Liver (tissue), 9 donors: ENCODE measurements around the gene PTPRN2. TPM values are rescaled to one million over a fixed set of nuclear protein-coding genes. Genes with fewer than 3 reads are reported as not detected.

Source experiments
- DNase-seq: peaks from one replicate; pipeline ENCODE4 v3.0.0-alpha.2; 2017; ENCODE audit warnings: low spot score
- H3K27ac ChIP-seq, 2 donors: one replicate each; pipeline ENCODE4 v1.7.0; 2013; ENCODE audit warnings: inconsistent platforms in 2 of 2, low read length in 2 of 2, control low read depth in 1 of 2, low read depth in 1 of 2, mild to moderate bottlenecking in 1 of 2
- H3K27me3 ChIP-seq, 4 donors: one replicate each; pipeline versions ENCODE4 v1.6.1 to v1.7.0; 2013; ENCODE audit warnings: low read length in 3 of 4, inconsistent platforms in 1 of 4, mild to moderate bottlenecking in 1 of 4, moderate library complexity in 1 of 4; ENCODE audit not compliant: control insufficient read depth in 4 of 4, insufficient read depth in 4 of 4
- H3K36me3 ChIP-seq, 4 donors: one replicate each; pipeline versions ENCODE4 v1.6.1 to v1.7.0; 2013; ENCODE audit warnings: low read length in 3 of 4, mild to moderate bottlenecking in 3 of 4, low read depth in 1 of 4, moderate library complexity in 1 of 4; ENCODE audit not compliant: control insufficient read depth in 4 of 4, insufficient read depth in 3 of 4
- H3K4me1 ChIP-seq, 4 donors: one replicate each; pipeline versions ENCODE4 v1.6.1 to v1.7.0; 2013; ENCODE audit warnings: low read length in 3 of 4, mild to moderate bottlenecking in 3 of 4, moderate library complexity in 1 of 4; ENCODE audit not compliant: control insufficient read depth in 4 of 4, insufficient read depth in 4 of 4
- H3K4me3 ChIP-seq, 3 donors: one replicate each; pipeline versions ENCODE4 v1.6.1 to v1.7.0; 2013; ENCODE audit warnings: low read length in 3 of 3, control low read depth in 1 of 3, low read depth in 1 of 3, mild to moderate bottlenecking in 1 of 3
- H3K9ac ChIP-seq, 2 donors: one replicate each; pipeline ENCODE4 v1.7.0; 2013; ENCODE audit warnings: low read length in 2 of 2, mild to moderate bottlenecking in 2 of 2, moderate library complexity in 2 of 2, control low read depth in 1 of 2, low read depth in 1 of 2
- H3K9me3 ChIP-seq, 4 donors: one replicate each; pipeline versions ENCODE4 v1.6.1 to v1.7.0; 2013; ENCODE audit warnings: low read length in 3 of 4; ENCODE audit not compliant: control insufficient read depth in 4 of 4
- ATF3 ChIP-seq: IDR thresholded peaks from 2 replicates; pipeline ENCODE4 v1.6.1; 2016; ENCODE audit warnings: antibody characterized with exemption
- CTCF ChIP-seq: fragments of 150-350 bp; IDR thresholded peaks from 2 replicates; pipeline ENCODE4 v1.5.1; 2017; ENCODE audit warnings: improper control_type of control experiment, low read depth, low read length; ENCODE audit not compliant: missing input control
- EGR1 ChIP-seq, 2 donors: IDR thresholded peaks; 2 replicates each; pipeline ENCODE4 v1.6.1; 2016 to 2018; ENCODE audit warnings: antibody characterized with exemption in 2 of 2, low read depth in 2 of 2
- FOXA1 ChIP-seq: IDR thresholded peaks from 2 replicates; pipeline ENCODE4 v1.6.1; 2016; ENCODE audit warnings: antibody characterized with exemption
- FOXA2 ChIP-seq: IDR thresholded peaks from 2 replicates; pipeline ENCODE4 v1.6.1; 2016; ENCODE audit warnings: antibody characterized with exemption
- GABPA ChIP-seq, 2 donors: IDR thresholded peaks in 1 of 2; conservative IDR thresholded peaks in 1 of 2; 2 replicates each; pipeline ENCODE4 v1.6.1; 2016; ENCODE audit warnings: antibody characterized with exemption in 2 of 2, mild to moderate bottlenecking in 1 of 2, moderate library complexity in 1 of 2
- HNF4A ChIP-seq, 2 donors: conservative IDR thresholded peaks; 2 replicates each; pipeline ENCODE4 v1.6.1; 2016; ENCODE audit warnings: antibody characterized with exemption in 2 of 2, mild to moderate bottlenecking in 2 of 2
- HNF4G ChIP-seq: IDR thresholded peaks from 2 replicates; pipeline ENCODE4 v1.6.1; 2016; ENCODE audit warnings: antibody characterized with exemption
- JUND ChIP-seq, 2 donors: IDR thresholded peaks; 2 replicates each; pipeline ENCODE4 v1.6.1; 2016; ENCODE audit warnings: antibody characterized with exemption in 2 of 2
- MAX ChIP-seq: IDR thresholded peaks from 2 replicates; pipeline ENCODE4 v1.6.1; 2016; ENCODE audit warnings: antibody characterized with exemption
- NR2F2 ChIP-seq: IDR thresholded peaks from 2 replicates; pipeline ENCODE4 v1.6.1; 2016; ENCODE audit warnings: antibody characterized with exemption
- RAD21 ChIP-seq, 2 donors: IDR thresholded peaks; 2 replicates each; pipeline ENCODE4 v1.6.1; 2016; ENCODE audit warnings: antibody characterized with exemption in 2 of 2, mild to moderate bottlenecking in 2 of 2
- REST ChIP-seq: IDR thresholded peaks from 2 replicates; pipeline ENCODE4 v1.6.1; 2016; ENCODE audit warnings: antibody characterized with exemption, mild to moderate bottlenecking
- RXRA ChIP-seq, 2 donors: IDR thresholded peaks; 2 replicates each; pipeline ENCODE4 v1.6.1; 2017 to 2018; ENCODE audit warnings: antibody characterized with exemption in 2 of 2, mild to moderate bottlenecking in 1 of 2
- SP1 ChIP-seq: IDR thresholded peaks from 2 replicates; pipeline ENCODE4 v1.6.1; 2018; ENCODE audit warnings: antibody characterized with exemption, mild to moderate bottlenecking
- TAF1 ChIP-seq: conservative IDR thresholded peaks from 2 replicates; pipeline ENCODE4 v1.6.1; 2016; ENCODE audit warnings: antibody characterized with exemption, mild to moderate bottlenecking
- YY1 ChIP-seq: IDR thresholded peaks from 2 replicates; pipeline ENCODE4 v1.6.1; 2016; ENCODE audit warnings: antibody characterized with exemption, mild to moderate bottlenecking
- WGBS: extraction: QIAGEN DNeasy Blood & Tissue Kit; methylation state at CpG from one replicate; pipeline ENCODE4 v1.1.7; 2013; 5-methylcytosine and 5-hydroxymethylcytosine counted together
- polyA plus RNA-seq, 2 donors: library from polyadenylated mRNA; stranded (reverse) in 1 of 2; unstranded in 1 of 2; fragments of 200-250 nt in 1 of 2; fragments of >200 nt in 1 of 2; fragmentation: Nextera tagmentation in 1 of 2; extraction: Ambion mirVana in 1 of 2; gene quantifications; one replicate each; pipeline versions ENCODE4 v1.2.1 to v1.2.3, GENCODE V29; 2013 to 2015
- total RNA-seq, 2 donors: library from RNA; depleted of rRNA; stranded (reverse); fragments of >200 nt; gene quantifications; one replicate each; pipeline ENCODE4 v1.2.3, GENCODE V29; 2014
- TF ChIP-seq, protein P1 (sequence below): IDR thresholded peaks from 2 replicates; pipeline ENCODE4 v1.6.1; 2016; ENCODE audit warnings: antibody characterized with exemption
- donor health status: healthy.
- donor health status: healthy.
- donor health status: healthy.
- donor health status: healthy.
- donor health status: healthy.

PTPRN2 gene
- total and polyA plus RNA-seq, 4 donors: 0.75 to 1.9 (median 1.1) TPM

- Histone ChIP-seq H3K9ac (no peak overlapping the region), H3K9me3 (no peaks in the 10 kb centered on the region), H3K4me3 (no peak overlapping the region), H3K27me3 (no peaks in the 10 kb centered on the region), H3K4me1 (no peaks in the 10 kb centered on the region), H3K27ac (no peak overlapping the region), H3K36me3 (no peaks in the 10 kb centered on the region)
- DNase-seq: no peak
- TF ChIP-seq HNF4A (conservative IDR thresholded peaks at IDR 0.05) (no peak), FOXA1 (no peak), YY1 (no peak), SP1 (no peak), EGR1 (IDR thresholded peaks at IDR 0.05; ENCODE audit: low read depth in 2 of 2) (no peak), GABPA (IDR thresholded peaks at IDR 0.05 in 1 of 2, conservative IDR thresholded peaks at IDR 0.05 in 1 of 2) (no peak), REST (no peak), RAD21 (IDR thresholded peaks at IDR 0.05) (no peak), ATF3 (no peak), JUND (IDR thresholded peaks at IDR 0.05) (no peak), CTCF (no peak), NR2F2 (no peak), TAF1 (no peak), RXRA (IDR thresholded peaks at IDR 0.05) (no peak), HNF4G (no peak), MAX (no peak), FOXA2 (no peak)
- TF ChIP-seq, protein P1, sequence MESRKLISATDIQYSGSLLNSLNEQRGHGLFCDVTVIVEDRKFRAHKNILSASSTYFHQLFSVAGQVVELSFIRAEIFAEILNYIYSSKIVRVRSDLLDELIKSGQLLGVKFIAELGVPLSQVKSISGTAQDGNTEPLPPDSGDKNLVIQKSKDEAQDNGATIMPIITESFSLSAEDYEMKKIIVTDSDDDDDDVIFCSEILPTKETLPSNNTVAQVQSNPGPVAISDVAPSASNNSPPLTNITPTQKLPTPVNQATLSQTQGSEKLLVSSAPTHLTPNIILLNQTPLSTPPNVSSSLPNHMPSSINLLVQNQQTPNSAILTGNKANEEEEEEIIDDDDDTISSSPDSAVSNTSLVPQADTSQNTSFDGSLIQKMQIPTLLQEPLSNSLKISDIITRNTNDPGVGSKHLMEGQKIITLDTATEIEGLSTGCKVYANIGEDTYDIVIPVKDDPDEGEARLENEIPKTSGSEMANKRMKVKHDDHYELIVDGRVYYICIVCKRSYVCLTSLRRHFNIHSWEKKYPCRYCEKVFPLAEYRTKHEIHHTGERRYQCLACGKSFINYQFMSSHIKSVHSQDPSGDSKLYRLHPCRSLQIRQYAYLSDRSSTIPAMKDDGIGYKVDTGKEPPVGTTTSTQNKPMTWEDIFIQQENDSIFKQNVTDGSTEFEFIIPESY: no peak
- 84% methylated on average over 34 of the region's 34 CpGs for WGBS
Measured at GRCh38 chr7:158252837-158253669, 334.6 kb downstream of the PTPRN2 start.
